Mesenteric fat pad (tissue), 1 donor: ENCODE results near the gene SLC48A1. TPM values are rescaled to one million over a fixed set of nuclear protein-coding genes. Genes with fewer than 3 reads are reported as not detected.

ENCODE experiments used
- DNase-seq: peaks from one replicate; pipeline ENCODE4 v3.0.0-alpha.2; 2020; ENCODE audit warnings: low spot score
- total RNA-seq: library from RNA; stranded (reverse); fragmentation: NEBNext Ultra II Directional; extraction: Animal tissue kit (Norgen Biotek cat#: 25700); gene quantifications from one replicate; pipeline ENCODE4 v1.2.1, GENCODE V29; 2021
- donor health status: DM: yes; HTN: yes; CAD: no.

Gene SLC48A1
- total RNA-seq, 1 donor from 2014 or later: 40.3 TPM

DNA sequence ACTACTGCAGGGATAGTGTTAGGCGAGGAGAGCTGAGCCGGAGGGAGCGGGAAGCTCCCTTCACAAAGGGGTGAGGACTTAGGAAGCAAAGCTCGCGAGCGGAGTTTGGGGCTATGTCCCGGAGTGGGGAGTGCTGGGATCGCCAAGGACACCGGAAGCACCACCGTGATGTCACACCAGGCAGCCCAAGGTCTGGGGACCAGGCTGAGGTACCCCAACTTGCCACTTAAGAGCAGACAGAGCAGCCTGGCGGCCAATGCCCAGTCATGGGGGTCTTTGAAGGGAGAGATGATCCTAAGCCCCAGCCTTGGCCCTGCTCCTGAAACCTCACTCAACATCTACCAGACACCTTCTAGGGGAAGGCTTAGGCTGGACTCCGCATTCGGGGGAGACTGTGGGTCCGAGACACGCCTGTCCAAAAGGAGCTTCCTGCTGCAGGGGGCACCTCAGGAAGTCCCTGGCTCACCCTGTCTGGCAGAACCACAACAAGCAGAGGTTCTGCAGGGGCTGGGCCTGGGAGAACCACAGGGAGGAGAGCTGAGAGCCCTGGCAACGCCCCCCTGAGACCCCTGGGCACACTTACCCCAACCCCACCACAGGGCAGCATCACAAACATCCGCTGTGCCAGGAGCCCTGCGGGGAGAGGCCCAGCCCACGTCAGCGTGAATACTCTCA is 17.8 kb downstream of the SLC48A1 start:
- DNase-seq: no peak

DNA sequence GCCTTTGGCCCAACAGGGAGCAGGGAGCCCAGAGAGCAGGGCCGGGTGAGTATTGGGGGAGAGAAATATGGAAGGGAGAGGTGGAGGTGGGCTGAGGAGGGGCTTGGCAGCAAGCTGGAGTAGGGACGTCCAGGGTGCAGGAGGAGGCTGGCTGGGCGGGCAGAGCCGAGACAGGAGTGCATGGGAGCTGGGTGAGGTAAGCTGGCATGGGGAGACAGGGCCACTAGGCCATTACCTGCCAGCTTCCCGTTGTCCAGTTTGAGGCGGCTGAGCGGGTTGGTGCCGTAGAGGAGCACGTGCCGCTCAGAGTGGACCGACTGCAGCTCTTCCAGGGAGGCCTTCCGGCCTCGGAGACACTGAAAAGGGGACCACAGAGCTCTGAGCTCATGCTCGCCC is 18.3 kb downstream of the SLC48A1 start:
- DNase-seq: no peak

DNA sequence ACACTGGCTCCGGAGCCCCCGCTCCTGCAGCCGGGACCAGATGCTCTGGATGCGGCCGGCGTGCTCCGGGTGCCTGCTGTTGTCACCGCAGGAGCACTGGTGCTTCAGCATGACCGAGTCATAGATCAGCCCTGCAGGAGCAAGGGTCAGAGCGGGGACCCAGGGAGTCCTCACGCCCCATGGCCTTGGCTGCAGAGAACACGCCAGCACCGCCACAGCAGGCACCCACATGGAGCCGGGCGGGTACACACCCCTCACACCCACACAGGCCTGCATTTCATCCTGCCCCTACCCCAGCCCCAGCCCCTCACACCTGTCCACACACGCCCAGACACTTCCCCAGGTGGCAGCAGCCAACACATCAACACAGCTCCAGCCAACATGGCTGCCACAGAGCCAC is 18.8 kb downstream of the SLC48A1 start:
- DNase-seq: no peak

DNA sequence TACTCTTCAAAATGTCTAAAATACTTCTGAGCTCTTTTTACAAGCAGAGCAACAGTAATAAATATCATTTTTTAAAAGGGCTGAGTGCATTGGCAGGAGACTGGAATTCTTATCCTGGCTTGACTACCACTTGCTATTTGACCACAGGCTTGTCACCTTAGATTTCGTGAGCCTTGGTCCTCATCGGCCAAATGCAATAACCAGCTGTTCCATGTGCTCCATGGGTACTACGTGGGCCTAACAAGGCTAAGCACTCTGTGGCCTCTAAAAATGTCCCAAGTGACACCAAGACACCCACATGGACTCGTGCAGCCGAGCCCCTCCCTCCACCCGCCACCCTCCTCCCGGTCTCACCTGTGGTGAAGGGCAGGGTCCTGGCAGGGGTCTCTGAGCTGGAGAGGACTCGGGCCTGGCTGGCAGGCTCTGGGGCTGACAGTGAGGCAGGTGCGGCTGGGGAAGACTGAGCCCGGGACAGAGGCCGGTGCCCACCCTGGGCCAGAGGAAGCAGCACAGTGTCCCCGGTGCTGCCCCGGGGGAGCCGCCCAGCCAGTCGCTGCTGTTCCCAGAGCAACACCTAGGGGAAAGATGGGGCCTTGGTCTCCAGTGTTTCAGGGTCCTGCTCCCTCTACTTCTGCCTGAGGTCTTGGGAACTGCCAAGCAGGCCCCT is 20.1 kb downstream of the SLC48A1 start:
- DNase-seq: no peak

DNA sequence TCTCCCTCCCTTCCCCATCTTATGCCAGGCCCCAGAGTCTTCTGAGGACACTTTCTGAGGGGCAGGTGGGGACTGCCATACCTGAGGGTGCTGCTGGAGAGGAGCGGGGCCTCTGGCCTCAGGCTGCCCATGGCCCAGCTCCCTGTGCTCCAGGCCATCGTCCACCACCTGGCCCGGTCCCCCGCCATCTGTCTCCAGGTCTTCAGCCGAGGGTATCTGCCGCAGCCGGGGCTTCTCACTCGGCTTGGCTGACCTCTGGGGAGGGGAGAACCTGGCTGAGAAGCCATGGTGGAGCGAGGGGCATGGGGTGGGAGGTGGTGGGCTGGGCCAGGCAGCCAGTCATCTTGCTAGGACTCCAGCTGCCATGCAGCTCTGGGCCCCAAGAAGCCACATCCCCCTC is 21.6 kb downstream of the SLC48A1 start:
- no peak for DNase-seq

DNA sequence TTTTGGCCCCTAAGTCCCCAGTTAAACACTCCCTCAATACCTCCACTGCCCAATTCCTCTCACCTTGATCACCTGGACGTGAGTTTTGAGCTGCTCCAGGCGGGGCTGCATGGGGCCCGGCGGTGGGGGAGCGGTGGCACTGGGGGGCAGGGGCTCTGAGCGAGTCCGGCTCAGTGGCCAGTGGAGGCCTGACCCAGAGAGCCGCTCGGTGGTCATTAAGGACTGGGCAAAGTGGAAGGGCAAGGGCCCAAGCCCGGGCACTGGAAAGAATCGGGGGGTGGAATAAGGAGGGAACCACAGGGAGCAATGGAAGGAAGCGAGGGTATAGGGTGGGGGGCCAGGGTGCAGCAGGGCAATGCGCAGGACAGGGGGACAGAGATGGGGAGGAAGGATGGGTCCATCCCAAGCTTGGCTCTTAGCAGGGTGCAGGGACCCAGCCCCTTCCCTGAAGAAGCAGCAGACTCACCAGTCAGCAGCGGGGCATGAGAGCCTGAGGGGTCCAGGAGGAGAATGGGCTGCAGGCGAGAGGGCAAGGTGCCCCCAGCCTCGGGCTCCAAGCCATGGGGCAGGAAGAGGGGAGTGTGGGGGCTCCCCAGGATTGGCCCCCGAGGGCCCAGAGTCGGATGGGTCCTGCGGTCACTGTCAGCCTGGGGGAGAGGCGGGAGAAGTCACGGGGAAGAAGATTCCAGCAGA is 22.2 kb downstream of the SLC48A1 start:
- no peak for DNase-seq

DNA sequence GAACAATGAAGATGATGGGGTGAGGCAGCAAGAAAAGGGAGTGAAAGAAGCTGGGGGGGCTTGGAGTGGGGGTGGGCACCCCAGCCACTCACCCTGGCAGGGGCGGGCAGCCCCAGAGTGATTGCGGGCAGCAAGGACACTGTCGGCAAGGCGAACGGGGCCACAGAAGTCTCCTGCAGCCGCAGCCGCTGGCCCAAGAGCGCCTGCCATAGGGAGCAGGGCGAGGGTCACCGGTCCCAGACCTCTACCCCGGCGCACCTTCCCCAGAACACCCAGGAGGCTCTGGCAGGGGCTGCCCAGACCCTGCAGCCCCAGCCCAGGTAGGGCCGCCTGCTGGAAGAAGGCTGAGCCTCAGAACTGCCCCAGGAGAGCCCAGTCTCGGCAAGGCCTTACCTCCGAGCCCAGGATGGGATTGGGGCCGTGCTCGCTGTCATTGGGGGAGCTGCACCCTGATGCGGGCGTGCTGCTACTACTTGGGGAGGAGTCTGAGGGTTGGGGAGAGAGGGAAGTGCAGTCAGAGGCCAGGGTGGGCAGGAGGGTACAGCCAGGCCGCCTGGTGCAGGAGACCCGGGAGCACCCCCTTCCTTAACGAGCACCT is 22.9 kb downstream of the SLC48A1 start:
- no peak for DNase-seq

DNA sequence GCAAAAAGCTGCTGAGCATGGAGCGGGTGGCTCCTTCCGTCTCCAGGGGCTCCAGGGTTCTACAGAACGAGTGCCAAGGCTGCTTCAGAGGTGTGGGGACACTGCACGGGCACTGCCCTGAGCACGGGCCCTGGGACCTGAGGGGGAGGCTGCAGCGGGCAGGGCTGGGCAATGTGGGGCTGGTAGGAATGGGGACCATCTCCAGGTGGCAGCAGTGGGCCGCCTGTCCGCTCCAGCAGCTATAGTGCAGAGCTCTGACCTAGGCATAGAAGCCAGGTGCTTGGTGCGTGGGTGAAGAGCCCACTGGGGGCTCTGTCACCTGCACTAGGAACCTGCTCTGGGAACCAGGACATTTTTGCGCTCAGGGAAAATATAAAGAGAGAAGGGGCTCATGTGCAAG is 24.4 kb downstream of the SLC48A1 start:
- DNase-seq: no peak

DNA sequence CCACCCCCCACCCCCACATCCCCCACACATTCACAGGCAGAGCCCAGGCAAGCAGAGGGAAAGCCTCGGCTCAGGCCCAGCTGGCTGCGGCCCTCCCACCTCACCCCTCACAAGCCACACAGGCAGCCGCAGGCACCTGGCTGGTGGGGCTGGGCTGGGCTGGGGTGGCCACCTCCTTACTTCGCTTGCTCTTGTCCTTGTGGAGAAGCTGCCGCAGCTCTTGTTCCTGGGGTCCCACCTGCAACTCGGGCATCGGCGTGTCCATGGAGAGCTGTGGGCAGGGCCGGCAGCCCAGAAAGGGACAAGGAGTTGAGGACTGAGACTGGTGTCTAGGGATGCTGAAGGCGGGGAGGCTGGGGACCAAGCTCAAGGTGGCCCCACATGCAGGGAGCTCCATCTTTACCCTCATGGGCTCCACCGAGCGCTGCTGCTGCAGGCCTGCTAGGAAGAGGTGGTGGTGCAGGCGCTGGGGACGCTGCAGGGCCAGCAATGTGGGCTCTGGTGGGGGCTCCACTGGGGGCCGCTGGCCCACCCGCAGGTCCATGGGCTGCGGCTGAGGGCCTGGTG is 25.4 kb downstream of the SLC48A1 start:
- DNase-seq: no peak

DNA sequence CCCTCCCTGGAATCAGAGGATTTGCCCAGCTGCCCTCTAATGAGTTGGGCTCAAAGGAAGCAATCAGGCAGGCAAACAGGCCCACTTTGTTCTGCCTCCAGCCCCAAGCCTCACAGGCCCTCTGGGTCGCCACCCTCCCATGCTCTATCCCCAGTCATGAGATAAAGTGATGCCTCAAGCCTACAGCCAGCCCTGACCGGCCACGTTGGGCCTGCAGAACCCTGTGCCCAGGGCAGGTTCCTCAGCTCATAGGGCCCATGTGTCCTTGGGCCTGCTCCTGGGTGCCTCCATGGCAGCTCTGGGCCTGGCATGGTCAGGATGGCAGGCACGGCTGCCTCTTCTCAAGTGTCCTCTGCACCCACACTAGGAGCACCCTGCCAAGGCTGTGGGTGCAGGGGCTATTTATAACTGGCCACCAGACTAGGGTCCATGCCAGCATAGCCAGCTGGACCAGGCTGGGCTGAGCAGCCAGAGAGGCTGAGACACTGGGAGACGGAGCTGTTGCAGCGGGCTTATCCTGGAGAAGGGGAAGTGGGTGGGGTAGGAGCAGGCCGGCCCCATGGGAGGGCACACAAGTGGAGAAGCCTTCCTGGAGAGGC is 26.4 kb downstream of the SLC48A1 start:
- DNase-seq: no peak

DNA sequence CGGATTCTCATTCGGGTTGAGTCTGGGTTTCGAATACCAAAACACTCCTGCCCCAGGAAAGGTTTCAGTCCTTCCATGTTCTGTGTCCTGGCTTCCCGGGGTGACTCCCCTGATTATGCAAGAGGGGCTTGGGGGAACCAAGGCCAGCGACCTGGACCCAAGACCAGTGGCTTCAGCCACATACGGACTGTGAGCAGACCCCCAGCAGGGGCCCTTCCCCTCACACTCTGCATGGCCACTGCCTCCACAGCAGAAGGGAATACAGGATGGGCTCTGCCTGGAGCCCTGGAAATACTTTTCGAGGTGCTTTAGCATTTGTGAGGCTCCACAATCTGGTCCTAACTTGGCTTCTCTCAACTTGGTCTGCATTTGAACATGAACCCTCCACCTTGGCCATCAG is 27.5 kb downstream of the SLC48A1 start:
- DNase-seq: no peak

DNA sequence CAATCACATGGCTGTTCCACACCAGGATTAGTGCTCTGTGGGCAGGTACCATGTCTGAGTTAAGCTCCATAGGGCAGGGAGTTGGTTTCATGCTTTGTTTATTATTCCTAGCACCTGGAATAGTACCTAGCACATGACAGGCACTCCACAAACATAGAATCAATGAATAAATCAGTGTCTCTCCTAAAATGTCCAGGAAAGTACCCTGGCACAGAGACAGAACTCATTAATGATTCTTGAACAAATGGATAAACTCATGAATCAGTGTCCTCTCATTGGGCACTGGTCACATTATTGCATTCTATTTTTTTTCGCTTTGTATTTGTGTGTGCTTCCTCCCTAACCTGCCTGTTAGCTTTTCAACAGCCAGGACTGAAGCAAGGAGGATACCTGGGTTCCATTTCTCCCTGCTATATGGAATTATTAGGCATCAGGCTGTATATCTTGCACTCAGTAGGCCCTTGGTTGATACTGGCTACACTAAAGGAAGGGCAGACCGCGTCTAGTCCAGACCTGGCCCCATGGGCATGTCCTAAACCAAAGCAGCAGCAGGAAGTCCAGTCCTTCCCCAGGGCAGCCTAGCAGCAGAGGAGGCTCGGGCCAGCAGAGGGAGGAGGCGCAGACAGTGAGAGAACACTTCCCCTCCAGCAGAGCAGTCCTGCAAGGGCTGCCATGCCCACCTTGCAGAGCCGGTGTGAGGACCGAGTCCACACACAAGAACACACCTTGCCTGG is 28.3 kb downstream of the SLC48A1 start:
- no peak for DNase-seq

DNA sequence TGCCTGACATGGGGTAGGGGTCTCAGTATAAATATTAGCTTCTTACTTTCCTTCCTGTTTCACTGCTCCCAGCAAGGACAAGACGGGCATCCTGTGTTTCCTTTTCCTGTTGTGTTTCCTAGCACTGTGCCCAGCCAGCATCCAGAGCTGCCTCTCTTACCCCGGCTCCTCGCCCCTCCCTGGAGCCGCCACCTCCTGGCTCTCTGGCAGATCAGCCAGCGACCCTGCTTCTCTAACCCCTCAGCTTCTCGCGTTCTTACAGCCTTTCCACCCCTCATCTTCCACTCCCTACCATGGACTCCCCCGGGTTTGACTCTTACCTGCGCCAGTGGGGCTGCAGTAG is 28.8 kb downstream of the SLC48A1 start:
- DNase-seq: no peak

DNA sequence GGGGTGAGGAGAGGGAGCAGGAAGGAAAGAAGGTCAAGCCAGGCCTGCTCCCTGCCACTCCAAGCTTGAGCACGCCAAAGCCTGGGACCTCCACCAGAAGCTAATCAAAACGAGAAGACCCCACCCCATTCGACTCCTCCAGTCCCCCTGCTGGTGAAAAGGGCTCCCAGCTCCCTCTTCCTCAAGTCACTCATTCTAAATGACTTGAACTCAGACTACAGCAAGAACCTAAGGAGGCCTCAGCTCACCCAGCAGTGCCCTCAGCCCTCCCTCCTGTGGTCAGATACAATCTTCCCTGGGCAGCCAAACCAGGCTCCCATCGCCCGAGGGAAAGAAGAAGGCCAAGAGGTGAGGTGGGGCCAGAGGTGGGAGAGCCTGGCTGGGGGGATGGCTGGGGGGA is 29.3 kb downstream of the SLC48A1 start:
- no peak for DNase-seq

DNA sequence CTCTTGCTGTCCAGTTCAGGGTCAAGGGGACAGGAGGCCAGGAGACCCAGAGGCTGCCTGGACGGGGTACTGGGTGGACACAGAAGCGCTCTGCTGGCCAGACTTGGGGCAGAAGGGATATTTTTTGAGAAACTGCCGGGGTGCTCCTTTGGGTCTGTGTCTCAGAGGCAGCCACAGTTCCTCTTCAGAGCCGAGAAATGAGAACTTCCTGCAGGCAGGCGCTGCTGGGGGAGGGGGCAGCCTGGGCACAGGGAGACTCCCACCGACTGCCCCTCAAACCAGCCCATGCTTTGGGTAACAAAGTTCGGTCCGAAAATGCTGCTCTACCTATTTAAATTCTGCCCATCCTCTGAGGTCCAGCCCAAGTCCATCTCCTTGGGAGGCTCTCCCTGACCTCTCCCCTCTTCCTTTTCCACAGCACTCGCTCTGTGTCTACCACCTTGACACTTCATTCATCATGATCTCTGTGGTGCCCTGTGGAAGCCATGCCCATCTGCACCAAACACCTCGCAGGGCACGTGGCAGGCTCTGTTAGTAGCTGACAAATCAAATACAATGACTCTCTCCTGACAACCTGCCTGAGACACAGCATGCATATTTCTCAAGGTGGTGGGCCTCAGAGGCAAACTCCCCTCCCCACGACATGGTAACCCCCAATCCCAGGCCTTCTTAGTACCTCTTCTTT is 30.3 kb downstream of the SLC48A1 start:
- DNase-seq: no peak

DNA sequence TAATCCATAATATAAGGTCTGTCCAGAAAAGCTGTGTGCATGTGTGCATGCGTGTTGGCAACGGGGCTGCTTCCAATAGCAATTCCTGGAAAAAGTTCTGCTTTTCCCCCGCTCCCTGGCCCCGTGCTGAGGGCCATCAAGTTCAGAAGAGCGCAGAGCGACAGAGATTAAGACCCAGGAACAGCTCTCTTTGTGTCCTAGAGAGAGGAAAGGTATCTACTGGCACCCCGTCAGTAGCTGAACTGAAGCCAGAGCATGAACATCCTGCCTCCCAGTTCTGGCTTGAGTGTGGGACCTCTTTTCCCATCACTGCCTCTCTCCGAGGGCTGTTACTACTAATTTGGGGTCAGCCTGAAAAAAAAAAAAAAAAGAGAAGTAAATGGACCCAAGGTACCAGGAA is 31.1 kb downstream of the SLC48A1 start:
- no peak for DNase-seq

DNA sequence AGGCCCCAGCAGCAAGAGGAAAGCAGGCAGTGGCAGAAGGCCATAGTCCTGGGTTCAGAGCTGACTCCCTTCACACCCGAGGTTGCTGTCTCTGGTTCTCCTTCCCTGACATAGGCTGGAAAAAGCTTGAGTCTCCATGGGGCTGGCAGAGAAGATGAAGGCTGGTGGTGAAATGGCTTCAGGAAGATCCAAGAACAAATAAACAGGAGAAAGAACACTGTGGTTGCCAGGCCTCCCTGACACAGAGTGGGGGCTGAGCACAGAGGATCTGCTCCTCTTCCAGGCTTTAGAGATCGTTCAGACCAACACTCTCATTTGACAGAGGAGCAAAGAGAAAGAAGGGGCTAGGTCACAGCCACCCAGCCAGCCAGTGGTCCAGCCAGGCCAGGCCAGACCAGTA is 32.4 kb downstream of the SLC48A1 start:
- DNase-seq: no peak

DNA sequence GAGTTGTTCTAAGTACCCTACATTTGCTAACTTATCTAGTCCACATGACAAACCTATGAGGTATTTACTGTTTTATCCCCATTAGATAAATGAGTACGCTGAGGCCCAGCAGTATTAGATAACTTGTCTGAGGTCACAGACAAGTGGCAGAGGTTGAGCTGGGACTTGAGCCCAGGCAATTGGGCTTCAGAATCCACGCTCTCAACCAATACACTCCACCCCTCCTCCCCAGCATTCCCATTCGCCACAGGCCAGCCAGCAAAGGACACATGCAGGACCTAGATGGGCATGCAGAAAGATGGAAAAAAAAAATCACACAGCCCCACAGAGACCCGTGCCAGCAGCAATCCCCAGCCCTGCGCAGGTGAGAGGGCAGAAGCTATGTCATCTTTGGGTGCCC is 34.3 kb downstream of the SLC48A1 start:
- no peak for DNase-seq

DNA sequence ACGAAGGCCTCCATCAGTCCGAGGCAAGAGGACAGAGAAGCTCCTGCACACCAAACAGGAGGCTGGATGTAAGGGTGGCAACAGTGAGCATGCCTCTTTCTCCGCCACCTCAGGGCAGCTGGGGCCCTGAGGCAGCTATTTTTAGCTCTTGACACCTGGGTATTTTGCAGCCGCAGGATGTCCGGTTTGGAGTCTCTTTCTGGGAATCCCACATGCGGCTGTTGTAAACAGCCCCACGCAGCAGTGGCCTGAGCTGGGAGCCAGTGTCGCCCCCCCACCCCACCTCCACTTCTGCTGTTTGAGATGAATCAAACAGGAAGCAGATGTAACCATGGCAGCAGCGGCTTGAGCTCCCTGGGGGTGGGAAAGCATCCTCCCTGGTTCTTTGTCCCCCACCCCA is 35.0 kb downstream of the SLC48A1 start:
- no peak for DNase-seq

DNA sequence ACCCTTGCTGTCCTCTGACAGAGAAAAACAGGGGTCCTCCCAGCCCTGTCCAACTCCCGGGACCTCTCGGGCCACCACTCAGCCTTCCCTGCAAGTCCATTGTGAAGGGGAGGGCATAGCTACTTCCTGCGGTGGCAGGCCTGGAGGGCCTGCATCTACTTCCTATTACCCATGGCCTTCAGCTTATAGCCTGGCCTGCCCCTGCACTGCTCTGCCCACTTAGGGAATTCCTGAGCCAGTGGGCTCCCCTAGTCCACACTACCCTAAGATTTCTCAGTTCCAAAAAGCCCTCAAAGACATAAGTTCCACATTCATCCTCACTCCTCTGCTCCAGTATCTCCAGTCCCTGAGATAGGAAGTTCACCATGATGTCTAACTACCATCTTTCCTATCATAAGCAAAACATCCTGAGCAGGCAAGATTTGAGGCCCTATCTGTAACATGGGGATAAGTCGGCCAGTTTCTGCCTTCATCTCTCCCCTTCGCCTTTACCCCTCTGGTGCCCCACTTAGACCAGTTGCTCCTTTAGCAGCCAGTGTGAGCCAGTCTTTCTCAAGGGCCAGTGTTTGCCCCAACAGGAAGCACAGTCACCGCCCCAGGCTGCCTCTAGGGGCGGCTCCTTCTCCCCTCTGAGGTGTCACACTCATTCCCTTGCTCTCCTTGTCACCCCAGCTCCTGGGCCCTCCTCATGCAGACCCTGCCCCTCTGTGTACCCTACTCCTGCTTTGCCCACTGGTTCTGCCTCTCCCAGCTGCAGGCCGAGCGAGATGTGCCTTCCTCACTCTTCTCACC is 35.7 kb downstream of the SLC48A1 start:
- no peak for DNase-seq
